Measurements from ENCODE around the gene CLIC4.
"Not testable (repeated sequence)": the region's sequence is repeated elsewhere in the genome, so short reads cannot be mapped to it uniquely, and the experiment has no call there.

The CLIC4 gene

GRCh38 chr1:24775916-24776315 lies 30.7 kb downstream of the CLIC4 start:
- no peak for DNase-seq

GRCh38 chr1:24776821-24777220 lies 31.6 kb downstream of the CLIC4 start:
- DNase-seq, result no peak

GRCh38 chr1:24778141-24778540 lies 32.9 kb downstream of the CLIC4 start:
- no peak for DNase-seq

- DNase-seq, result not testable (repeated sequence)
Measured at GRCh38 chr1:24779199-24779598, 34.0 kb downstream of the CLIC4 start.

GRCh38 chr1:24779689-24780464 lies 34.6 kb downstream of the CLIC4 start:
- no peak for DNase-seq

- not testable (repeated sequence) for DNase-seq
Measured at GRCh38 chr1:24780626-24781025, 35.4 kb downstream of the CLIC4 start.

GRCh38 chr1:24782689-24783088 lies 37.4 kb downstream of the CLIC4 start:
- DNase-seq, result no peak

- no peak for DNase-seq
Measured at GRCh38 chr1:24783713-24784112, 38.5 kb downstream of the CLIC4 start.

- DNase-seq, result no peak
Measured at GRCh38 chr1:24786191-24786590, 40.9 kb downstream of the CLIC4 start.

GRCh38 chr1:24790490-24790889 lies 45.2 kb downstream of the CLIC4 start:
- DNase-seq, result no peak

GRCh38 chr1:24793447-24794129 lies 48.3 kb downstream of the CLIC4 start:
- DNase-seq, result no peak

GRCh38 chr1:24794130-24794502 lies 48.9 kb downstream of the CLIC4 start:
- DNase-seq, result not testable (repeated sequence)

- no peak for DNase-seq
Measured at GRCh38 chr1:24795236-24795635, 50.0 kb downstream of the CLIC4 start.

GRCh38 chr1:24796524-24796923 lies 51.3 kb downstream of the CLIC4 start:
- DNase-seq, result no peak

GRCh38 chr1:24799242-24799641 lies 54.0 kb downstream of the CLIC4 start:
- DNase-seq, result not testable (repeated sequence)

- DNase-seq, result no peak
Measured at GRCh38 chr1:24801176-24801575, 55.9 kb downstream of the CLIC4 start.

- no peak for DNase-seq
Measured at GRCh38 chr1:24803220-24803619, 58.0 kb downstream of the CLIC4 start.

GRCh38 chr1:24803987-24804530 lies 58.8 kb downstream of the CLIC4 start:
- DNase-seq, result no peak

GRCh38 chr1:24805534-24806301 lies 60.5 kb downstream of the CLIC4 start:
- no peak for DNase-seq

- DNase-seq, result no peak
Measured at GRCh38 chr1:24806588-24806987, 61.3 kb downstream of the CLIC4 start.

- not testable (repeated sequence) for DNase-seq
Measured at GRCh38 chr1:24811494-24811893, 66.2 kb downstream of the CLIC4 start.

GRCh38 chr1:24820221-24820620 lies 75.0 kb downstream of the CLIC4 start:
- not testable (repeated sequence) for DNase-seq

GRCh38 chr1:24822887-24823286 lies 77.6 kb downstream of the CLIC4 start:
- no peak for DNase-seq

All from NCI-H2107 (cell line).